Gastroesophageal sphincter (tissue), 3 donors: ENCODE data around the gene PAXX.

Experiments used
- POLR2AphosphoS5 ChIP-seq: sonication (generic); formaldehyde crosslinking; IDR thresholded peaks from one replicate; pipeline ENCODE4 v1.6.1; 2017; ENCODE audit warnings: antibody characterized with exemption
- TF ChIP-seq, protein P1 (sequence below), 4 experiments: fragments of 200-600 bp in 2 of 4; fragments of 450-650 bp in 2 of 4; sonication (generic) in 1 of 4; IDR thresholded peaks; one replicate each; pipeline ENCODE4 v1.5.1; 2017 to 2019; ENCODE audit warnings: antibody characterized with exemption in 4 of 4, mild to moderate bottlenecking in 2 of 4, moderate library complexity in 2 of 4

DNA sequence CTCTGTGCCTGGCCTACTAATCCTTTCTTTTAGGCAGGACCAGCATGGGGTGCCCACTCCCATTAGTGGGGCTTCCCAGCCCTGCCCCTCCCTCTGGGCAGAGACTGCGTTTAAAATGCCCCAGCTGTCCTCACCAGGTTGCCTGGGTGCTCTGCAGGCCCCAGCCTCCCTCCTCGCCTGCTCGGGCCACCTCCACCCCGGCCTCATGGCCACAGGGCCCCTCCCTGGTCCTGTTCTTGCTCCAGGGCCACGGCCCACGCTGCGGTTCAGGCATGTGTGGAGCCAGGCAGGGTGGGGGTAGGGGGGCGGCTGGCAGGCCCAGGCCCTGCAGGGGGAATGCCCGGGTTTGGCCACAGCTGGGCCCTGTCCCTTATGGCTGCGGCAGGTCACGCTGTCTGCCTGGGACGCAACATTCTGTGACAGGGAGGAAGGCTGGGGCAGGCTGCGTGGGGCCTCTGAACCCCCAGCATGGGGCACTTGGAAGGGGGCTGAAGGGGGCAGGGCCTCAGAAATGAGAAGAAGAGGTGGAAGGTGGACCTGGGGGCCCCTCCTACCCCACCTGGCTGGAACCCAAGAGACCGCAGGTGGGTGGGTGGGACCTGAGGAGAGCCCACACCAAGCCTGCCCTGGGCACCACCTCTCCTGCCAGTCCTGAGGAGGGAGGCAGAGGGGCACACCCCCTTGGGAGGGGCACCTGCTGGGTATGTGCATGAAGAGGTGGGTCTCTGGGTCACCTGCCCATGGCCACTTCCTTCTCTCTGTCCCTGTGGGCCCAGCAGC lies 40.5 kb upstream of the PAXX start, which contains the start of gene LCN12:
- TF ChIP-seq, protein P1, sequence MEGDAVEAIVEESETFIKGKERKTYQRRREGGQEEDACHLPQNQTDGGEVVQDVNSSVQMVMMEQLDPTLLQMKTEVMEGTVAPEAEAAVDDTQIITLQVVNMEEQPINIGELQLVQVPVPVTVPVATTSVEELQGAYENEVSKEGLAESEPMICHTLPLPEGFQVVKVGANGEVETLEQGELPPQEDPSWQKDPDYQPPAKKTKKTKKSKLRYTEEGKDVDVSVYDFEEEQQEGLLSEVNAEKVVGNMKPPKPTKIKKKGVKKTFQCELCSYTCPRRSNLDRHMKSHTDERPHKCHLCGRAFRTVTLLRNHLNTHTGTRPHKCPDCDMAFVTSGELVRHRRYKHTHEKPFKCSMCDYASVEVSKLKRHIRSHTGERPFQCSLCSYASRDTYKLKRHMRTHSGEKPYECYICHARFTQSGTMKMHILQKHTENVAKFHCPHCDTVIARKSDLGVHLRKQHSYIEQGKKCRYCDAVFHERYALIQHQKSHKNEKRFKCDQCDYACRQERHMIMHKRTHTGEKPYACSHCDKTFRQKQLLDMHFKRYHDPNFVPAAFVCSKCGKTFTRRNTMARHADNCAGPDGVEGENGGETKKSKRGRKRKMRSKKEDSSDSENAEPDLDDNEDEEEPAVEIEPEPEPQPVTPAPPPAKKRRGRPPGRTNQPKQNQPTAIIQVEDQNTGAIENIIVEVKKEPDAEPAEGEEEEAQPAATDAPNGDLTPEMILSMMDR (IDR thresholded peaks at IDR 0.05) = no peak
- TF ChIP-seq POLR2AphosphoS5 = no peak
